Neuronal stem cell (in vitro differentiated cells): ENCODE results near the gene PDZD2.

ENCODE experiments used
- DNase-seq: peaks from one replicate; pipeline ENCODE4 v3.0.0-alpha.2; 2013; ENCODE audit warnings: low spot score
- H2AFZ ChIP-seq: one replicate; pipeline ENCODE4 v1.6.1; 2013; ENCODE audit warnings: mild to moderate bottlenecking, low read length, inconsistent platforms
- H2AK5ac ChIP-seq: 2 replicates; pipeline ENCODE4 v1.6.1; 2013; ENCODE audit warnings: low read depth, mild to moderate bottlenecking, inconsistent platforms, low read length, moderate library complexity, mixed read lengths
- H2BK120ac ChIP-seq: 2 replicates; pipeline ENCODE4 v1.6.1; 2013; ENCODE audit warnings: low read depth, mild to moderate bottlenecking, inconsistent platforms, low read length, moderate library complexity, mixed read lengths
- H2BK12ac ChIP-seq: one replicate; pipeline ENCODE4 v1.6.1; 2013; ENCODE audit warnings: low read length, inconsistent platforms
- H2BK15ac ChIP-seq: 2 replicates; pipeline ENCODE4 v1.6.1; 2013; ENCODE audit warnings: mild to moderate bottlenecking, low read length, inconsistent platforms, mixed read lengths
- H2BK5ac ChIP-seq: one replicate; pipeline ENCODE4 v1.6.1; 2013; ENCODE audit warnings: inconsistent platforms, mild to moderate bottlenecking, low read length, moderate library complexity
- H3K14ac ChIP-seq: one replicate; pipeline ENCODE4 v1.6.1; 2013; ENCODE audit warnings: low read length, inconsistent platforms
- H3K18ac ChIP-seq: 2 replicates; pipeline ENCODE4 v1.6.1; 2013; ENCODE audit warnings: low read length, inconsistent platforms
- H3K23ac ChIP-seq: 2 replicates; pipeline ENCODE4 v1.6.1; 2013; ENCODE audit warnings: low read depth, mild to moderate bottlenecking, mixed read lengths, low read length, inconsistent platforms; ENCODE audit not compliant: poor library complexity
- H3K27ac ChIP-seq: replicated peaks from 3 replicates; pipeline ENCODE4 v1.5.1; 2013; ENCODE audit warnings: low read length, inconsistent platforms
- H3K27me3 ChIP-seq, 3 experiments: 2 replicates each; pipeline ENCODE4 v1.6.1; 2013; ENCODE audit warnings: low read length in 3 of 3, mild to moderate bottlenecking in 2 of 3, inconsistent platforms in 1 of 3, low read depth in 1 of 3, mixed read lengths in 1 of 3, moderate library complexity in 1 of 3; ENCODE audit not compliant: control insufficient read depth in 3 of 3, insufficient read depth in 3 of 3
- H3K36me3 ChIP-seq, 2 donors: replicated peaks in 1 of 2; 2 replicates each; pipeline ENCODE4 v1.6.1; 2013; ENCODE audit warnings: low read length in 2 of 2; ENCODE audit not compliant: control insufficient read depth in 2 of 2, insufficient read depth in 2 of 2
- H3K4ac ChIP-seq: 2 replicates; pipeline ENCODE4 v1.6.1; 2013; ENCODE audit warnings: inconsistent platforms, mild to moderate bottlenecking, low read length, moderate library complexity
- H3K4me1 ChIP-seq, 2 donors: 1 replicate in 1 of 2; 2 replicates in 1 of 2; pipeline ENCODE4 v1.6.1; 2013; ENCODE audit warnings: low read length in 2 of 2, low read depth in 1 of 2; ENCODE audit not compliant: control insufficient read depth in 2 of 2, insufficient read depth in 1 of 2
- H3K4me2 ChIP-seq: one replicate; pipeline ENCODE4 v1.6.1; 2013; ENCODE audit warnings: mild to moderate bottlenecking, low read length, inconsistent platforms; ENCODE audit not compliant: insufficient read depth, poor library complexity, severe bottlenecking
- H3K4me3 ChIP-seq, 2 donors: 2 replicates each; pipeline ENCODE4 v1.5.1; 2013; ENCODE audit warnings: low read length in 2 of 2, mild to moderate bottlenecking in 2 of 2, inconsistent platforms in 1 of 2, moderate library complexity in 1 of 2
- H3K79me1 ChIP-seq: one replicate; pipeline ENCODE4 v1.6.1; 2013; ENCODE audit warnings: low read depth, mild to moderate bottlenecking, inconsistent platforms, low read length, moderate library complexity
- H3K9ac ChIP-seq: one replicate; pipeline ENCODE4 v1.6.1; 2013; ENCODE audit warnings: mild to moderate bottlenecking, low read depth, low read length, inconsistent platforms; ENCODE audit not compliant: poor library complexity
- H3K9me3 ChIP-seq, 2 donors: replicated peaks in 1 of 2; 2 replicates each; pipeline versions ENCODE3 to v1.6.1; 2013; ENCODE audit warnings: low read length in 2 of 2, mild to moderate bottlenecking in 2 of 2, inconsistent platforms in 1 of 2, low read depth in 1 of 2, mixed read lengths in 1 of 2, moderate library complexity in 1 of 2; ENCODE audit not compliant: control insufficient read depth in 2 of 2, insufficient read depth in 1 of 2
- H4K8ac ChIP-seq: one replicate; pipeline ENCODE4 v1.6.1; 2013; ENCODE audit warnings: low read depth, mild to moderate bottlenecking, inconsistent platforms, low read length, moderate library complexity
- H4K91ac ChIP-seq: one replicate; pipeline ENCODE4 v1.6.1; 2013; ENCODE audit warnings: low read length, low read depth, mild to moderate bottlenecking, inconsistent platforms; ENCODE audit not compliant: poor library complexity
- WGBS, 2 donors: extraction: QIAGEN DNeasy Blood & Tissue Kit; methylation state at CpG; one replicate each; pipeline ENCODE4 v1.1.7; 2013; ENCODE audit warnings: missing lambda C conversion rate in 2 of 2, mixed read lengths in 1 of 2; ENCODE audit not compliant: insufficient read length in 2 of 2, insufficient replicate concordance in 1 of 2; ENCODE audit errors: extremely low coverage in 2 of 2; 5-methylcytosine and 5-hydroxymethylcytosine counted together

PDZD2 gene

DNA sequence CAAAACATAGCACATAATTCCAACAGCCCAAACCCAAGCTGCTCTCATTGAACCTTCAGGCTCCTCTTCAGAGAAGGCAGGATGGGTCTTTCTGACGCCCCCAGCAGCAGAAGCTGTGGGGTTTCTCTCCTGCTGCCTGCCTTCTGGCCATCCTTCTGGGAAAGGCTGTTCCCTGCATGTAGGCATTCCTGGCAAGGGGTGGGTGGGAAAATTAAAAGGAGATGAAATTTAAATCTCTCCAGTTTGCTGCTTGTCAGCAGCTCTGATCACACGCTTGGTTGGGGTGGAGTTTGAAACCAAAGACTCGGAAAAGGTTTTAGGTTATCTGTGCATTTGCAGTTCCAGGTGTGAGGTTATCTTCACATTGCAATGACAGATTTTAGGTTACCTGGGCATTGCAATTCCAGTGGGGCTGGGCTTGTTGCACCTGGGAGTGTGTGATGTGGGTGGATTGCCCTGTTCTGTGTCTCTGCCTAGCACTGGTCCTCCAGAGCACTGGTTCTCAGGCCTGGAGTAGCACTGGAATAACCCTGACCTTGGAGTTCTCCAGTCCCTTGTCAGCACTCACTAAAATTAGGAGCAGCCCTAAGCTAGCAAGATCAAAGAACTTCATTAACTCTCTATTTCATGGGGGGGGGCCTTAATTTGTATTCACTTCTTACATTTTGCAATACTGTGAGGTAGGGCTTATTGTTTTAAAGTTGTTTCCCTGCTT lies 109.7 kb downstream of the PDZD2 start:
- WGBS, 2 donors = no CpG with 5 or more reads among the region's 3 CpGs
- no peak for DNase-seq

DNA sequence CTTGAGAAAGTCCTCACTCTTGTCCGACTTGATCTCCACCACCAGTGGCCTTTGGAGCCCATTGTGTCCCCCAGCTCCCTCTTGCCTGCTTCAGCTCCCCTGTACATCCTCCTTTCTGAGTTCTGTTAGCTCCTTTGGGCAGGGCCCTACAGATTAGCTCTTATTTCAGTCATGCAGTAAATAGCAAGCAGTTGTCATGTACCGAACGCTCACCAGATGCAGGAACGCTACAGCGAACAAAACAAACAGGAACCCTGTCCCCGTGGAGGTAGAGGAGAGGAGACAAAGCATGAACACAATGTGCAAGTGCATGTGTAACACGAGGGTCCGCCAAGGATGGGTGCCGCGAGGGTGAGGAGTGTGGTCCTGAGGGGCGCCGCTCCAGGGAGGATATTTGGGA lies 111.3 kb downstream of the PDZD2 start:
- peaks cover 0 to 9% of the 10 kb centered on the region in 2 donors for H3K4me1 ChIP-seq
- H2AFZ ChIP-seq = no peak overlapping the region
- no peak overlapping the region for H3K23ac ChIP-seq
- no peak for DNase-seq
- peak overlapping the region; percentile 38 for H2AK5ac ChIP-seq
- no CpG with 5 or more reads among the region's 12 CpGs for WGBS, 2 donors
- H3K9ac ChIP-seq = no peak overlapping the region
- H3K9me3 ChIP-seq = no peaks in the 10 kb centered on the region
- peak overlapping the region; percentile 15 for H3K18ac ChIP-seq
- no peak overlapping the region for H4K8ac ChIP-seq
- H3K27ac ChIP-seq = no peak overlapping the region
- peak overlapping the region; percentile 1 for H2BK12ac ChIP-seq
- no peaks in the 10 kb centered on the region for H3K79me1 ChIP-seq
- no peak overlapping the region for H2BK15ac ChIP-seq
- no peak overlapping the region for H3K14ac ChIP-seq
- H3K27me3 ChIP-seq = no peaks in the 10 kb centered on the region
- H3K4me3 ChIP-seq = no peak overlapping the region
- H3K36me3 ChIP-seq = no peaks in the 10 kb centered on the region
- H2BK5ac ChIP-seq = no peak overlapping the region
- H4K91ac ChIP-seq = no peak overlapping the region
- H3K4ac ChIP-seq = no peak overlapping the region
- no peak overlapping the region for H2BK120ac ChIP-seq
- H3K4me2 ChIP-seq = no peak overlapping the region

More for the DNA sequence above, 109.7 kb downstream of the PDZD2 start:
- no peaks in the 10 kb centered on the region for H3K36me3 ChIP-seq
- H2BK15ac ChIP-seq = no peak overlapping the region
- H3K23ac ChIP-seq = no peak overlapping the region
- no peaks in the 10 kb centered on the region for H3K79me1 ChIP-seq
- no peak overlapping the region for H2AFZ ChIP-seq
- no peak overlapping the region for H4K91ac ChIP-seq
- no peak overlapping the region for H3K9ac ChIP-seq
- no peak overlapping the region for H3K27ac ChIP-seq
- no peaks in the 10 kb centered on the region for H3K9me3 ChIP-seq
- H3K4ac ChIP-seq = no peak overlapping the region
- no peaks in the 10 kb centered on the region for H3K27me3 ChIP-seq
- H3K4me2 ChIP-seq = no peak overlapping the region
- H3K4me1 ChIP-seq = no peaks in the 10 kb centered on the region
- no peak overlapping the region for H3K14ac ChIP-seq
- no peak overlapping the region for H4K8ac ChIP-seq
- no peak overlapping the region for H3K18ac ChIP-seq
- no peak overlapping the region for H2BK120ac ChIP-seq
- H2BK5ac ChIP-seq = no peak overlapping the region
- H3K4me3 ChIP-seq = no peak overlapping the region
- H2AK5ac ChIP-seq = no peak overlapping the region
- H2BK12ac ChIP-seq = no peak overlapping the region

DNA sequence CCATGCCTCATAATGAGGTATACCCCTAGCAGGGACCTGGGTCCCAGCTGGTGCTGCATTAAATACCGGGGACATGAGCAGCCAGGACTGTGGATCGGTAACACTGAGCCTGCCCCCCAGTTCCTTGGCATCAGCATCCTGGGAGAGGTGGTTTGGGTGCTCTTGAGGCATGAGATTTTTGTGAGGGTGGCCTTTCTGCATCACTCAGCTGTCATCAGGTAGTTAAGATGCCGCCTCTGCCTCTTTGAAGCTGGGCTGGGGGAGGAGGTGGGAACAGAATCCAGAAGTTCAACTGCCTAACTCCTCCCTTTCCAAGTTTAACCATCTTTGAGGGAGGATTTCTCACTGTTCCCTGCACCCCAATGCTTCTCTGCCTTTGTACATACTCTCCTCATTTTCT lies 112.7 kb downstream of the PDZD2 start:
- H3K14ac ChIP-seq = no peak overlapping the region
- no peaks in the 10 kb centered on the region for H3K79me1 ChIP-seq
- no peak overlapping the region for H3K4me3 ChIP-seq
- no peak overlapping the region for H2BK15ac ChIP-seq
- no peak overlapping the region for H2AFZ ChIP-seq
- no peak overlapping the region for H3K18ac ChIP-seq
- H4K8ac ChIP-seq = no peak overlapping the region
- no peak overlapping the region for H2BK12ac ChIP-seq
- H3K4ac ChIP-seq = no peak overlapping the region
- H3K27ac ChIP-seq = no peak overlapping the region
- H3K9me3 ChIP-seq = no peaks in the 10 kb centered on the region
- WGBS, 2 donors = no CpG with 5 or more reads among the region's 3 CpGs
- no peak overlapping the region for H3K4me2 ChIP-seq
- no peak overlapping the region for H4K91ac ChIP-seq
- no peak overlapping the region for H2AK5ac ChIP-seq
- peaks cover 0 to 9% of the 10 kb centered on the region in 2 donors for H3K4me1 ChIP-seq
- H3K9ac ChIP-seq = no peak overlapping the region
- H2BK120ac ChIP-seq = no peak overlapping the region
- no peak overlapping the region for H3K23ac ChIP-seq
- no peak overlapping the region for H2BK5ac ChIP-seq
- no peaks in the 10 kb centered on the region for H3K27me3 ChIP-seq
- no peak for DNase-seq
- no peaks in the 10 kb centered on the region for H3K36me3 ChIP-seq

DNA sequence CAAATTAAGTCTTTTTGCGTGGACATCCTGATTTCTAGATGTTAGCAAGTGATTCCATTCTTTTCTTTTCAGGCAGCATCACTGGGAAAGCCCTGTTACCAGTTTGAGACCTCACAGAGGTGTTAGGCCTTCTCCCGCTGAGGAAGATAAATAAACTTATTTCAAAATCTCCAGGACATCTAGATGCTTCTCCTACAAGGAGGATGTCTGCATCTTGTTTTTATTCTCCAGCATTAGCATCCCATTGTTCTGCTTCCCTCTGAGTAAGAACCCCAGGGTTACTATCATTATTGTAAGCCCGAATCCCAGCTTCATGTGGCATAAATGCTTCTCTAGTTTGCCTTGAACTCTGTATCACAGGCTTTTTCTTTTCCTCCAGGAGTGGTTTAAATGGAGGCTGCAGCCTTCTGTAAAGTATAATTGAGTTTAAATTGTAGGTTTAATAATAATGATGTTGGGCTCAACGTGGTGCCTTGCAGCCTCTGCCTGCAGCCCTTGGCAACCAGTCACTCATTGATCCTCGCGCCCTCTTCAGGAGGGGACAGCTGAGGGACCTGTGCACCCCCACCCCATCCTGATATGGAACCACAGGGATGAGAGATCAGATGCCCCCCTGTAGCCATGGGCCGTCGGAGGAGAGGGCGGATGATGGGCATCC lies 114.9 kb downstream of the PDZD2 start:
- DNase-seq = no peak
- no peak overlapping the region for H3K9ac ChIP-seq
- H3K27ac ChIP-seq = peak overlapping the region; percentile 21
- no peak overlapping the region for H3K23ac ChIP-seq
- no peak overlapping the region for H2BK5ac ChIP-seq
- H3K14ac ChIP-seq = no peak overlapping the region
- no peaks in the 10 kb centered on the region for H3K9me3 ChIP-seq
- H4K91ac ChIP-seq = no peak overlapping the region
- WGBS, 2 donors = no CpG with 5 or more reads among the region's 9 CpGs
- H3K27me3 ChIP-seq = no peaks in the 10 kb centered on the region
- no peak overlapping the region for H2AFZ ChIP-seq
- H3K36me3 ChIP-seq = no peaks in the 10 kb centered on the region
- H2BK12ac ChIP-seq = no peak overlapping the region
- no peak overlapping the region for H3K4ac ChIP-seq
- H3K18ac ChIP-seq = no peak overlapping the region
- no peak overlapping the region for H2BK15ac ChIP-seq
- no peak overlapping the region for H2AK5ac ChIP-seq
- H3K4me2 ChIP-seq = no peak overlapping the region
- peaks cover 0 to 16% of the 10 kb centered on the region in 2 donors for H3K4me1 ChIP-seq
- H3K4me3 ChIP-seq = no peak overlapping the region
- H2BK120ac ChIP-seq = no peak overlapping the region
- no peak overlapping the region for H4K8ac ChIP-seq
- H3K79me1 ChIP-seq = no peaks in the 10 kb centered on the region
